MG63 (cell line): ENCODE results near the gene EHHADH. TPM values are rescaled to one million over a fixed set of nuclear protein-coding genes. Genes with fewer than 3 reads are reported as not detected.

Source experiments
- DNase-seq: peaks from one replicate; pipeline ENCODE4 v3.0.0-alpha.2; 2020
- H3K27me3 ChIP-seq: fragments of 250-450 bp; sonication (Bioruptor Pico); 2 replicates; pipeline ENCODE4 v1.5.1; 2020; ENCODE audit warnings: mild to moderate bottlenecking, moderate library complexity
- H3K36me3 ChIP-seq: fragments of 250-450 bp; sonication (Bioruptor Pico); 2 replicates; pipeline ENCODE4 v1.5.1; 2020; ENCODE audit warnings: mild to moderate bottlenecking, moderate library complexity
- H3K4me3 ChIP-seq: fragments of 250-450 bp; sonication (Bioruptor Pico); 2 replicates; pipeline ENCODE4 v1.5.1; 2020; ENCODE audit warnings: mild to moderate bottlenecking, moderate library complexity
- H3K9me3 ChIP-seq: fragments of 250-450 bp; sonication (Bioruptor Pico); 2 replicates; pipeline ENCODE4 v1.5.1; 2020; ENCODE audit warnings: mild to moderate bottlenecking, moderate library complexity
- total RNA-seq: library from RNA; depleted of rRNA; stranded (reverse); fragments of >200 nt; shearing (Covaris generic); gene quantifications from 2 replicates; pipeline ENCODE4 v1.2.3, GENCODE V29; 2014; ENCODE audit warnings: low replicate concordance

EHHADH gene
- total RNA-seq, 1 experiment from 2014 or later: 2.2 TPM

GRCh38 chr3:185172086-185173049, 81.5 kb downstream of the EHHADH start:
- DNase-seq: no peak
- Histone ChIP-seq H3K9me3 (no peaks in the 10 kb centered on the region), H3K36me3 (no peaks in the 10 kb centered on the region)

GRCh38 chr3:185164428-185165217, 89.2 kb downstream of the EHHADH start:
- DNase-seq: no peak
- Histone ChIP-seq H3K27me3 (peaks cover 10% of the 10 kb centered on the region), H3K4me3 (no peak overlapping the region), H3K36me3 (no peaks in the 10 kb centered on the region), H3K9me3 (no peaks in the 10 kb centered on the region)

More at GRCh38 chr3:185172086-185173049, 81.5 kb downstream of the EHHADH start:
- Histone ChIP-seq H3K27me3 (no peaks in the 10 kb centered on the region; the same call in 1 of the 2 replicates), H3K4me3 (no peak overlapping the region)

GRCh38 chr3:185162634-185163033, 91.2 kb downstream of the EHHADH start:
- no peak for DNase-seq
- no peaks in the 10 kb centered on the region for H3K9me3 ChIP-seq
- H3K27me3 ChIP-seq: peaks cover 17% of the 10 kb centered on the region
- H3K36me3 ChIP-seq: no peaks in the 10 kb centered on the region
- no peak overlapping the region for H3K4me3 ChIP-seq

- Histone ChIP-seq H3K4me3 (no peak overlapping the region), H3K9me3 (no peaks in the 10 kb centered on the region), H3K36me3 (no peaks in the 10 kb centered on the region), H3K27me3 (peaks cover 21% of the 10 kb centered on the region)
- DNase-seq: no peak
Measured at GRCh38 chr3:185161761-185162160, 92.1 kb downstream of the EHHADH start.

- Histone ChIP-seq H3K4me3 (no peak overlapping the region), H3K27me3 (peaks cover 51% of the 10 kb centered on the region), H3K36me3 (no peaks in the 10 kb centered on the region), H3K9me3 (no peaks in the 10 kb centered on the region)
- no peak for DNase-seq
Measured at GRCh38 chr3:185157347-185157746, 96.5 kb downstream of the EHHADH start.

- no peak for DNase-seq
- peaks cover 67% of the 10 kb centered on the region for H3K27me3 ChIP-seq
- H3K9me3 ChIP-seq: no peaks in the 10 kb centered on the region
- no peak overlapping the region for H3K4me3 ChIP-seq
- no peaks in the 10 kb centered on the region for H3K36me3 ChIP-seq
Measured at GRCh38 chr3:185155678-185156077, 98.2 kb downstream of the EHHADH start.

- Histone ChIP-seq H3K36me3 (no peaks in the 10 kb centered on the region), H3K4me3 (no peak overlapping the region), H3K9me3 (no peaks in the 10 kb centered on the region), H3K27me3 (peaks cover 79% of the 10 kb centered on the region)
- no peak for DNase-seq
Measured at GRCh38 chr3:185153861-185154629, 99.8 kb downstream of the EHHADH start.

- Histone ChIP-seq H3K9me3 (no peaks in the 10 kb centered on the region), H3K27me3 (peaks cover 82% of the 10 kb centered on the region), H3K36me3 (no peaks in the 10 kb centered on the region), H3K4me3 (peak overlapping the region; percentile 31)
- no peak for DNase-seq
Measured at GRCh38 chr3:185153171-185153771, 100.6 kb downstream of the EHHADH start.

GRCh38 chr3:185152410-185153170, 101.3 kb downstream of the EHHADH start, which contains the start of gene C3orf70:
Gene C3orf70, minus strand, starts transcription at chr3:185153060. Its CDS starts 237 bp downstream, at chr3:185152823.
- Histone ChIP-seq H3K4me3 (peak within 1 kb of the TSS; percentile 38), H3K9me3 (no peaks in the 10 kb centered on the region), H3K27me3 (peaks cover 86% of the 10 kb centered on the region), H3K36me3 (no peaks in the 10 kb centered on the region)
- DNase-seq: peak; percentile 72

- H3K36me3 ChIP-seq: no peaks in the 10 kb centered on the region
- DNase-seq: no peak
- H3K27me3 ChIP-seq: peaks cover 90% of the 10 kb centered on the region
- H3K4me3 ChIP-seq: no peak overlapping the region
- no peaks in the 10 kb centered on the region for H3K9me3 ChIP-seq
Measured at GRCh38 chr3:185151964-185152409, 101.9 kb downstream of the EHHADH start.

- H3K36me3 ChIP-seq: no peaks in the 10 kb centered on the region
- H3K9me3 ChIP-seq: no peaks in the 10 kb centered on the region
- no peak for DNase-seq
- H3K4me3 ChIP-seq: no peak overlapping the region
- H3K27me3 ChIP-seq: peaks cover 89% of the 10 kb centered on the region
Measured at GRCh38 chr3:185151101-185151963, 102.5 kb downstream of the EHHADH start.

- peaks cover 85% of the 10 kb centered on the region for H3K27me3 ChIP-seq
Measured at GRCh38 chr3:185150561-185150960, 103.3 kb downstream of the EHHADH start.

GRCh38 chr3:185149591-185149990, 104.3 kb downstream of the EHHADH start:
- Histone ChIP-seq H3K27me3 (peaks cover 82% of the 10 kb centered on the region), H3K9me3 (no peaks in the 10 kb centered on the region; the same call in 1 of the 2 replicates)
- DNase-seq: no peak

More at GRCh38 chr3:185150561-185150960, 103.3 kb downstream of the EHHADH start:
- no peak for DNase-seq
- no peak overlapping the region for H3K4me3 ChIP-seq
- no peaks in the 10 kb centered on the region for H3K36me3 ChIP-seq
- no peaks in the 10 kb centered on the region for H3K9me3 ChIP-seq

GRCh38 chr3:185145511-185145910, 108.3 kb downstream of the EHHADH start:
- H3K9me3 ChIP-seq: no peaks in the 10 kb centered on the region; the same call in 1 of the 2 replicates
- peaks cover 52% of the 10 kb centered on the region for H3K27me3 ChIP-seq
- no peak for DNase-seq
- H3K4me3 ChIP-seq: no peak overlapping the region
- H3K36me3 ChIP-seq: no peaks in the 10 kb centered on the region

More at GRCh38 chr3:185149591-185149990, 104.3 kb downstream of the EHHADH start:
- Histone ChIP-seq H3K36me3 (no peaks in the 10 kb centered on the region), H3K4me3 (no peak overlapping the region)
